Cardiac muscle cell (in vitro differentiated cells and primary cell): ENCODE results near the gene ZFYVE28. TPM values are rescaled to one million over a fixed set of nuclear protein-coding genes. Genes with fewer than 3 reads are reported as not detected.
A peak's percentile ranks its signal among the peaks of the same experiment; 100 is the strongest.

Experiments
- DNase-seq, 2 donors: peaks; one replicate each; pipeline versions ENCODE4 v3.0.0 to v3.0.0-alpha.2; 2010 to 2017; ENCODE audit warnings: low read depth in 1 of 2, low spot score in 1 of 2
- H3K27ac ChIP-seq: fragments of 200-600 bp; sonication (generic); 2 replicates; pipeline ENCODE4 v1.5.1; 2016
- H3K27me3 ChIP-seq: fragments of 200-600 bp; sonication (generic); 2 replicates; pipeline ENCODE4 v1.6.0; 2016; ENCODE audit warnings: control low read depth
- H3K36me3 ChIP-seq: fragments of 200-600 bp; sonication (generic); 2 replicates; pipeline ENCODE4 v1.5.1; 2016; ENCODE audit warnings: control low read depth
- H3K4me1 ChIP-seq: fragments of 200-600 bp; sonication (generic); 2 replicates; pipeline ENCODE4 v1.8.1; 2017; ENCODE audit warnings: low read depth, mild to moderate bottlenecking, mixed run types
- H3K4me3 ChIP-seq: fragments of 200-600 bp; sonication (generic); 2 replicates; pipeline ENCODE4 v1.5.1; 2016; ENCODE audit warnings: mild to moderate bottlenecking
- H3K9me3 ChIP-seq: fragments of 200-600 bp; sonication (generic); 2 replicates; pipeline ENCODE4 v1.5.1; 2017; ENCODE audit warnings: low read depth, mild to moderate bottlenecking, control low read depth
- CTCF ChIP-seq: IDR thresholded peaks from 2 replicates; pipeline ENCODE4 v1.5.1; 2012; ENCODE audit warnings: low read depth, mild to moderate bottlenecking, low read length
- polyA plus RNA-seq: library from polyadenylated mRNA; unstranded; fragments of >200 nt; fragmentation: Nextera tagmentation; extraction: Ambion mirVana; gene quantifications from 2 replicates; pipeline ENCODE4 v1.2.1, GENCODE V29; 2016
- total RNA-seq: library from RNA; depleted of rRNA; stranded (reverse); fragments of >200 nt; gene quantifications from 2 replicates; pipeline ENCODE4 v1.2.3, GENCODE V29; 2016

Gene ZFYVE28
- total and polyA plus RNA-seq, 2 experiments from 2014 or later: 1.3 to 4.0 TPM

GRCh38 chr4:2243681-2244380 lies 174.6 kb downstream of the ZFYVE28 start:
- H3K4me3 ChIP-seq: no peak overlapping the region
- peak; percentile 55 to 65 for DNase-seq
- no peaks in the 10 kb centered on the region for H3K36me3 ChIP-seq
- no peaks in the 10 kb centered on the region for H3K9me3 ChIP-seq
- TF ChIP-seq CTCF: peak; percentile 44
- H3K4me1 ChIP-seq: peaks cover 18% of the 10 kb centered on the region
- H3K27me3 ChIP-seq: no peaks in the 10 kb centered on the region
- no peak overlapping the region for H3K27ac ChIP-seq

- Histone ChIP-seq H3K27me3 (no peaks in the 10 kb centered on the region), H3K4me3 (peak within 1 kb of the TSS; percentile 81), H3K27ac (peak within 1 kb of the TSS; percentile 61), H3K36me3 (no peaks in the 10 kb centered on the region), H3K9me3 (no peaks in the 10 kb centered on the region), H3K4me1 (peaks cover 21% of the 10 kb centered on the region)
- DNase-seq: peak; percentile 98 to 99
- TF ChIP-seq CTCF: no peak
Observed at GRCh38 chr4:2241410-2242353, 176.8 kb downstream of the ZFYVE28 start, which contains the start of the genes HAUS3 and POLN. HAUS3 (minus strand) TSS chr4:2242121; CDS start chr4:2240946, 1,175 bp downstream. POLN (minus strand) TSS chr4:2242121; CDS start chr4:2229231, 12,890 bp downstream.

GRCh38 chr4:2241003-2241402 lies 177.4 kb downstream of the ZFYVE28 start:
- Histone ChIP-seq H3K27ac (peak overlapping the region; percentile 61), H3K36me3 (peaks cover 1% of the 10 kb centered on the region), H3K9me3 (no peaks in the 10 kb centered on the region), H3K27me3 (no peaks in the 10 kb centered on the region), H3K4me3 (peak overlapping the region; percentile 81), H3K4me1 (peaks cover 21% of the 10 kb centered on the region)
- no peak for DNase-seq
- no peak for TF ChIP-seq CTCF

- no peak overlapping the region for H3K27ac ChIP-seq
- no peaks in the 10 kb centered on the region for H3K9me3 ChIP-seq
- DNase-seq: no peak
- H3K27me3 ChIP-seq: no peaks in the 10 kb centered on the region
- no peak for TF ChIP-seq CTCF
- H3K4me3 ChIP-seq: no peak overlapping the region
- peaks cover 21% of the 10 kb centered on the region for H3K4me1 ChIP-seq
- peaks cover 8% of the 10 kb centered on the region for H3K36me3 ChIP-seq
Observed at GRCh38 chr4:2236944-2237666, 181.3 kb downstream of the ZFYVE28 start.

- Histone ChIP-seq H3K27me3 (no peaks in the 10 kb centered on the region), H3K36me3 (peaks cover 8% of the 10 kb centered on the region), H3K4me3 (no peak overlapping the region), H3K27ac (no peak overlapping the region), H3K4me1 (no peaks in the 10 kb centered on the region), H3K9me3 (no peaks in the 10 kb centered on the region)
- TF ChIP-seq CTCF: no peak
- DNase-seq: no peak
Observed at GRCh38 chr4:2231082-2231481, 187.4 kb downstream of the ZFYVE28 start.
